Gastrocnemius medialis (tissue), 4 donors: Measurements from ENCODE around the gene WDR54. TPM values are rescaled to one million over a fixed set of nuclear protein-coding genes. Genes with fewer than 3 reads are reported as not detected.

ENCODE experiments used
- ATAC-seq, 2 donors: fragments of 150-250 bp; one replicate each; pipeline ENCODE4 v1.9.1; 2016
- DNase-seq, 2 donors: peaks; one replicate each; pipeline ENCODE4 v3.0.0-alpha.2; 2019
- H3K27ac ChIP-seq, 4 donors: fragments of 200-600 bp; sonication (generic); 1 replicate in 1 of 4; 2 replicates in 3 of 4; pipeline ENCODE4 v1.5.1; 2016 to 2018; ENCODE audit warnings: mild to moderate bottlenecking in 2 of 4, moderate library complexity in 1 of 4
- H3K27me3 ChIP-seq, 3 donors: fragments of 200-600 bp; sonication (generic) in 2 of 3; 1 replicate in 1 of 3; 2 replicates in 2 of 3; pipeline versions ENCODE4 v1.5.1 to v1.6.0; 2016 to 2019; ENCODE audit warnings: mild to moderate bottlenecking in 1 of 3, moderate library complexity in 1 of 3
- H3K36me3 ChIP-seq, 2 donors: fragments of 200-600 bp; sonication (generic) in 1 of 2; one replicate each; pipeline ENCODE4 v1.5.1; 2017 to 2018
- H3K4me1 ChIP-seq, 2 donors: fragments of 200-600 bp; sonication (generic) in 1 of 2; one replicate each; pipeline ENCODE4 v1.5.1; 2016 to 2017; ENCODE audit warnings: mild to moderate bottlenecking in 2 of 2
- H3K4me3 ChIP-seq, 4 donors: fragments of 200-600 bp; sonication (generic) in 3 of 4; 1 replicate in 1 of 4; 2 replicates in 3 of 4; pipeline ENCODE4 v1.5.1; 2016 to 2019; ENCODE audit warnings: mild to moderate bottlenecking in 2 of 4
- H3K9me3 ChIP-seq, 3 donors: fragments of 200-600 bp; sonication (generic) in 2 of 3; 1 replicate in 1 of 3; 2 replicates in 2 of 3; pipeline ENCODE4 v1.5.1; 2016 to 2019
- POLR2A ChIP-seq, 2 donors: fragments of 450-650 bp; IDR thresholded peaks; one replicate each; pipeline ENCODE4 v1.6.1; 2017; ENCODE audit warnings: antibody characterized with exemption in 2 of 2, mild to moderate bottlenecking in 2 of 2, moderate library complexity in 2 of 2
- in situ Hi-C, 4 donors: fragments of 200-750 bp; cut with MboI; loops; one replicate each; pipeline versions ENCODE4 v1.15.0 to v1.8.0; 2017; ENCODE audit warnings: low sequenced_read_pairs in 4 of 4
- intact Hi-C: fragments of 100-400 bp; cut with DNase I; formaldehyde crosslinking; loops from one replicate; pipeline ENCODE4 v1.15.1; 2023; ENCODE audit warnings: low total_unique reads
- total RNA-seq, 4 donors: library from RNA; depleted of rRNA; stranded (reverse); fragments of >200 nt; gene quantifications; one replicate each; pipeline versions ENCODE4 v1.1.0 to v1.2.3, GENCODE V29; 2016
- TF ChIP-seq, protein P1 (sequence below), 5 experiments: fragments of 450-650 bp in 3 of 5; fragments of 200-600 bp in 2 of 5; sonication (generic) in 2 of 5; IDR thresholded peaks in 4 of 5; conservative IDR thresholded peaks in 1 of 5; 1 replicate in 4 of 5; 2 replicates in 1 of 5; pipeline ENCODE4 v1.5.1; 2016 to 2019; ENCODE audit warnings: antibody characterized with exemption in 5 of 5, mild to moderate bottlenecking in 3 of 5, moderate library complexity in 3 of 5

The WDR54 gene
- total RNA-seq, 4 donors from 2014 or later: 0.51 to 2.1 (median 1.4) TPM

- H3K4me1 ChIP-seq: peaks cover 24 to 32% of the 10 kb centered on the region in 2 donors
- intact Hi-C loops: loop anchor here (1.0 to 10.0 kb wide), 11 partner anchors 10 to 1220 kb away; partner anchors contain the start of genes ALMS1, AUP1, CCT7 and HK2
- in situ Hi-C loops: loop anchor here in 1 of 4 donors (25.0 kb wide), 1 partner anchor 382 kb away; the partner anchor contains the start of gene HK2
- peaks cover 0 to 9% of the 10 kb centered on the region in 2 donors for H3K36me3 ChIP-seq
- DNase-seq (peak; percentile 93 to 94), ATAC-seq (peak; percentile 75 to 78)
- peak within 1 kb of the TSS; percentile 86 to 89 (median 88) for H3K27ac ChIP-seq
- H3K4me3 ChIP-seq: peak within 1 kb of the TSS; percentile 80 to 89 (median 86)
- peaks cover 0 to 5% (median 0%) of the 10 kb centered on the region in 3 donors for H3K27me3 ChIP-seq
- peak; percentile 12 to 36 for TF ChIP-seq POLR2A (IDR thresholded peaks at IDR 0.05)
- TF ChIP-seq, protein P1, sequence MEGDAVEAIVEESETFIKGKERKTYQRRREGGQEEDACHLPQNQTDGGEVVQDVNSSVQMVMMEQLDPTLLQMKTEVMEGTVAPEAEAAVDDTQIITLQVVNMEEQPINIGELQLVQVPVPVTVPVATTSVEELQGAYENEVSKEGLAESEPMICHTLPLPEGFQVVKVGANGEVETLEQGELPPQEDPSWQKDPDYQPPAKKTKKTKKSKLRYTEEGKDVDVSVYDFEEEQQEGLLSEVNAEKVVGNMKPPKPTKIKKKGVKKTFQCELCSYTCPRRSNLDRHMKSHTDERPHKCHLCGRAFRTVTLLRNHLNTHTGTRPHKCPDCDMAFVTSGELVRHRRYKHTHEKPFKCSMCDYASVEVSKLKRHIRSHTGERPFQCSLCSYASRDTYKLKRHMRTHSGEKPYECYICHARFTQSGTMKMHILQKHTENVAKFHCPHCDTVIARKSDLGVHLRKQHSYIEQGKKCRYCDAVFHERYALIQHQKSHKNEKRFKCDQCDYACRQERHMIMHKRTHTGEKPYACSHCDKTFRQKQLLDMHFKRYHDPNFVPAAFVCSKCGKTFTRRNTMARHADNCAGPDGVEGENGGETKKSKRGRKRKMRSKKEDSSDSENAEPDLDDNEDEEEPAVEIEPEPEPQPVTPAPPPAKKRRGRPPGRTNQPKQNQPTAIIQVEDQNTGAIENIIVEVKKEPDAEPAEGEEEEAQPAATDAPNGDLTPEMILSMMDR (IDR thresholded peaks at IDR 0.05 in 4 of 5, conservative IDR thresholded peaks at IDR 0.05 in 1 of 5): peak in 1 of 5 experiments; percentile 18
- H3K9me3 ChIP-seq: no peaks in the 10 kb centered on the region
Measured at GRCh38 chr2:74454654-74455511, 33.4 kb downstream of the WDR54 start, which contains the start of gene INO80B. Gene INO80B (plus strand): TSS chr2:74455087. CDS start chr2:74455117, 30 bp downstream.

DNA sequence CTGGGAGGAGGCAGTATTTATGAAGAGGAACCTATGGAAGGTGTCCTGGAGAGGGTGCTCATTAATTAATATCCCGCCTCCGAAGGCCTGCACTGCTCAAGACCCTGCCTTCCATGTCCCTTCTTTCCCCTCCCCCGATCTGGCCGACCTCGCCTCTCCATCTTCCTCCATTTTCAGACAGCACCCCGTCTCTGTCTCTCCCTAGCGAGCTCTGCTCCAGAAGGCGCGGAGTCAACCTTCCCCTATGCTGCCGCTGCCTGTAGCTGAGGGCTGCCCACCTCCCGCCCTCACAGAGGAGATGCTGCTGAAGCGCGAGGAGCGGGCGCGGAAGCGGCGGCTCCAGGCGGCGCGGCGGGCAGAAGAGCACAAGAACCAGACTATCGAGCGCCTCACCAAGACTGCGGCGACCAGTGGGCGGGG lies 35.6 kb downstream of the WDR54 start:
- Histone ChIP-seq H3K9me3 (no peaks in the 10 kb centered on the region), H3K27ac (peak overlapping the region; percentile 84 to 94 (median 88)), H3K36me3 (peaks cover 0 to 21% of the 10 kb centered on the region in 2 donors), H3K27me3 (no peaks in the 10 kb centered on the region), H3K4me1 (peaks cover 24 to 32% of the 10 kb centered on the region in 2 donors), H3K4me3 (peak overlapping the region; percentile 67 to 92 (median 71))
- in situ Hi-C loops: loop anchor here in 1 of 4 donors (25.0 kb wide), 1 partner anchor 380 kb away; the partner anchor contains the start of gene HK2
- ATAC-seq: no peak
- DNase-seq: no peak
- intact Hi-C loops: loop anchor here (10.0 kb wide), 3 partner anchors 262 to 1222 kb away; partner anchors contain the start of genes CCT7, HK2, MTHFD2 and PRADC1
- TF ChIP-seq, protein P1 (IDR thresholded peaks at IDR 0.05 in 4 of 5, conservative IDR thresholded peaks at IDR 0.05 in 1 of 5): no peak
- TF ChIP-seq POLR2A (IDR thresholded peaks at IDR 0.05): no peak

- Histone ChIP-seq H3K4me3 (peak overlapping the region; percentile 67 to 92 (median 71)), H3K9me3 (no peaks in the 10 kb centered on the region), H3K27ac (peak overlapping the region; percentile 84 to 94 (median 88)), H3K4me1 (peaks cover 24 to 32% of the 10 kb centered on the region in 2 donors), H3K27me3 (no peaks in the 10 kb centered on the region), H3K36me3 (peaks cover 0 to 25% of the 10 kb centered on the region in 2 donors)
- TF ChIP-seq POLR2A (IDR thresholded peaks at IDR 0.05): peak; percentile 45 to 77
- TF ChIP-seq, protein P1 (IDR thresholded peaks at IDR 0.05 in 4 of 5, conservative IDR thresholded peaks at IDR 0.05 in 1 of 5): no peak
- no peak for DNase-seq
- ATAC-seq: peak; percentile 7 to 9
- in situ Hi-C loops: loop anchor here in 1 of 4 donors (25.0 kb wide), 1 partner anchor 380 kb away; the partner anchor contains the start of gene HK2
- intact Hi-C loops: loop anchor here (10.0 kb wide), 3 partner anchors 263 to 1223 kb away; partner anchors contain the start of genes CCT7, HK2, MTHFD2 and PRADC1
Measured at GRCh38 chr2:74457549-74458131, 36.1 kb downstream of the WDR54 start.
